HCT116 (cell line): ENCODE measurements around the gene HES5. TPM values are rescaled to one million over a fixed set of nuclear protein-coding genes. Genes with fewer than 3 reads are reported as not detected.

ENCODE experiments used
- ATAC-seq: fragments of 200-7000 bp; cut with Tn5 transposase; 2 replicates; pipeline ENCODE4 v1.9.1; 2020; ENCODE audit warnings: mild to moderate bottlenecking, moderate library complexity
- BruUV-seq: library from RNA; stranded (reverse); fragments of 400-500 nt; replicated peaks from 2 replicates; lab custom pipeline; 2021; lab: Mats Ljungman, UMichigan
- CTCF ChIA-PET: fragments of 300-600 bp; sonication (Branson Sonifier 250); formaldehyde crosslinking; loops from one replicate; lab custom pipeline; 2021; ENCODE audit warnings: antibody characterized with exemption; lab: Charles Lee
- POLR2A ChIA-PET: fragments of 300-600, 350-600 bp; sonication (Branson Sonifier 250); formaldehyde crosslinking; loops from one replicate; lab custom pipeline; 2021; ENCODE audit warnings: antibody characterized with exemption; lab: Charles Lee
- RAD21 ChIA-PET, 2 experiments: fragments of 300-600 bp; sonication (Branson Sonifier 250); formaldehyde crosslinking; loops; one replicate each; lab custom pipeline; 2023; ENCODE audit warnings: low total read pairs in 2 of 2; ENCODE audit not compliant: uncharacterized antibody in 2 of 2, unreplicated experiment in 2 of 2, low non-redundant PET in 1 of 2; lab: Charles Lee
- DNase-seq: peaks from one replicate; pipeline ENCODE4 v3.0.0-alpha.2; 2010; ENCODE audit warnings: low read depth, low spot score
- H2AFZ ChIP-seq: fragments of 200-600 bp; shearing (Covaris generic), sonication (generic); 2 replicates; pipeline ENCODE4 v1.6.1; 2017; ENCODE audit warnings: low read depth, mixed run types, mixed read lengths, antibody characterized with exemption, low read length; ENCODE audit not compliant: poor library complexity, severe bottlenecking
- H3K27ac ChIP-seq: 2 replicates; pipeline ENCODE4 v1.5.1; 2012; ENCODE audit warnings: low read depth, low read length
- H3K27me3 ChIP-seq: fragments of 200-600 bp; sonication (generic); 2 replicates; pipeline ENCODE4 v1.6.1; 2016; ENCODE audit warnings: mixed run types, low read length, mixed read lengths; ENCODE audit not compliant: insufficient read depth
- H3K36me3 ChIP-seq, 2 experiments: fragments of 200-500 bp in 1 of 2; fragments of 200-600 bp in 1 of 2; sonication (Bioruptor generic) in 1 of 2; sonication (generic) in 1 of 2; 2 replicates each; pipeline versions ENCODE4 v1.5.1 to v1.6.1; 2014 to 2016; ENCODE audit warnings: low read length in 2 of 2, inconsistent platforms in 1 of 2, mixed read lengths in 1 of 2, mixed run types in 1 of 2; ENCODE audit not compliant: insufficient read depth in 2 of 2, control insufficient read depth in 1 of 2
- H3K4me1 ChIP-seq, 2 experiments: fragments of 200-600 bp in 1 of 2; sonication (generic) in 1 of 2; 2 replicates each; pipeline versions ENCODE4 v1.5.1 to v1.6.1; 2012 to 2017; ENCODE audit warnings: low read length in 2 of 2, inconsistent platforms in 1 of 2, mild to moderate bottlenecking in 1 of 2, mixed read lengths in 1 of 2, mixed run types in 1 of 2, moderate library complexity in 1 of 2; ENCODE audit not compliant: insufficient read depth in 2 of 2, control insufficient read depth in 1 of 2
- H3K4me2 ChIP-seq: fragments of 200-600 bp; sonication (generic); 2 replicates; pipeline ENCODE4 v1.6.1; 2017; ENCODE audit warnings: mixed run types, low read length, mixed read lengths
- H3K4me3 ChIP-seq, 2 experiments: fragments of 200-600 bp in 1 of 2; sonication (generic) in 1 of 2; replicated peaks in 1 of 2; 2 replicates each; pipeline ENCODE4 v1.5.1; 2011 to 2016; ENCODE audit warnings: low read length in 2 of 2, control low read depth in 1 of 2, low read depth in 1 of 2, mild to moderate bottlenecking in 1 of 2, mixed read lengths in 1 of 2, mixed run types in 1 of 2
- H3K79me2 ChIP-seq: fragments of 200-600 bp; sonication (generic); 2 replicates; pipeline ENCODE4 v1.6.1; 2017; ENCODE audit warnings: mild to moderate bottlenecking, mixed run types, low read length, moderate library complexity, mixed read lengths; ENCODE audit not compliant: insufficient read depth
- H3K9ac ChIP-seq: fragments of 200-600 bp; sonication (generic); 2 replicates; pipeline ENCODE4 v1.6.1; 2016; ENCODE audit warnings: low read length, mixed read lengths
- H3K9me2 ChIP-seq: fragments of 200-600 bp; sonication (generic), shearing (Covaris generic); 2 replicates; pipeline ENCODE4 v1.6.1; 2017; ENCODE audit warnings: mixed run types, mild to moderate bottlenecking, moderate library complexity; ENCODE audit not compliant: insufficient read depth
- H3K9me3 ChIP-seq, 2 experiments: fragments of 200-500 bp in 1 of 2; fragments of 200-600 bp in 1 of 2; sonication (Bioruptor generic) in 1 of 2; sonication (generic) in 1 of 2; 2 replicates each; pipeline ENCODE4 v1.6.1; 2014 to 2017; ENCODE audit warnings: low read length in 2 of 2, mixed read lengths in 2 of 2, inconsistent platforms in 1 of 2, low read depth in 1 of 2, mild to moderate bottlenecking in 1 of 2, mixed run types in 1 of 2, moderate library complexity in 1 of 2; ENCODE audit not compliant: control insufficient read depth in 1 of 2, insufficient read depth in 1 of 2
- H4K20me1 ChIP-seq: fragments of 200-600 bp; sonication (generic), shearing (Covaris generic); 2 replicates; pipeline ENCODE4 v1.6.1; 2017; ENCODE audit warnings: mixed run types, mild to moderate bottlenecking, moderate library complexity; ENCODE audit not compliant: insufficient read depth
- CBX3 ChIP-seq: IDR thresholded peaks from 2 replicates; pipeline ENCODE4 v1.6.1; 2012; ENCODE audit warnings: low read depth
- FOSL1 ChIP-seq: IDR thresholded peaks from 2 replicates; pipeline ENCODE4 v1.6.1; 2012; ENCODE audit warnings: low read depth
- JUND ChIP-seq: IDR thresholded peaks from 2 replicates; pipeline ENCODE4 v1.6.1; 2012
- POLR2AphosphoS5 ChIP-seq: IDR thresholded peaks from 2 replicates; pipeline ENCODE4 v1.6.1; 2011; ENCODE audit warnings: mild to moderate bottlenecking, low read depth, low read length, moderate library complexity
- RAD21 ChIP-seq: IDR thresholded peaks from 2 replicates; pipeline ENCODE4 v1.6.1; 2012; ENCODE audit warnings: low read depth, mild to moderate bottlenecking
- SIN3A ChIP-seq: IDR thresholded peaks from 2 replicates; pipeline ENCODE4 v1.6.1; 2012; ENCODE audit warnings: low read depth
- SP1 ChIP-seq: IDR thresholded peaks from 2 replicates; pipeline ENCODE4 v1.6.1; 2012; ENCODE audit warnings: low read depth
- TCF7L2 ChIP-seq: IDR thresholded peaks from 2 replicates; pipeline ENCODE4 v1.7.0; 2011; ENCODE audit warnings: borderline replicate concordance, inconsistent platforms; ENCODE audit not compliant: insufficient read depth, insufficient read length; ENCODE audit errors: extremely low read depth
- ZFX ChIP-seq: fragments of 450-650 bp; IDR thresholded peaks from 2 replicates; pipeline ENCODE4 v1.6.1; 2017
- intact Hi-C: fragments of 100-400 bp; cut with micrococcal nuclease; formaldehyde crosslinking; loops from 2 replicates; pipeline ENCODE4 v1.10.0; 2022
- total RNA-seq: library from RNA; stranded (reverse); gene quantifications from one replicate; pipeline ENCODE4 v1.2.1, GENCODE V29; 2021; ENCODE audit not compliant: unreplicated experiment

Gene HES5
- total RNA-seq, 1 experiment from 2014 or later: not detected

DNA sequence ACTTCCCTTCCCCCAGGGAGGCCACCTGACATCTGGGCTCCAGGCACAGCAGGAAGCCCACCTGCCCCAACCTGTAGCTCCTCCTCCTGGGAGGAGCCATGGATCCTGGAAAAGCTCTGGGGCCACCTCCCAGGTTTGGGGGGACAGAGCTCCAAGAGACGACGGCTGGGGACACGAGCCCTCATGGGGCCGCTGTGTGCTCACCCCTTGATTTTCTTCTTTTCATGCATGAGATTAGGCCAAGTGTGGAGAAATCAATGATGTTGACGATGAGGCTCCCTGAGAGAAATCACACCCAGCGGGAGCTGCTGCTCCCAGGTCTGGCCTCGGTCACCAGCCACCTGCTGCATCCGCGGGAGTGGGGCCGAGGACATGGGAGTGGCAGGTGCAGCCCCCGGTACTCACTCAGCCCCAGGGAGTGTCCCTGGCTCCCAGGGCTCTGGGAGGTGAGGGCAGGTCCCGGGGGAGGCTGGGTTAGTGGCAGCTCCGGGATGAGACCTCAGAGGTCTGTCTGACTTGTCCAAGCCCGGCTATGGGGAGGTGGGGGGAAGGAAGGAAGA is 34.8 kb upstream of the HES5 start:
- Histone ChIP-seq H3K9ac (no peak overlapping the region), H3K9me2 (no peaks in the 10 kb centered on the region), H4K20me1 (no peaks in the 10 kb centered on the region), H3K27me3 (no peaks in the 10 kb centered on the region), H3K4me3 (no peak overlapping the region), H3K27ac (no peak overlapping the region), H2AFZ (no peak overlapping the region), H3K79me2 (no peaks in the 10 kb centered on the region), H3K36me3 (no peaks in the 10 kb centered on the region), H3K4me2 (no peak overlapping the region), H3K4me1 (no peaks in the 10 kb centered on the region), H3K9me3 (no peaks in the 10 kb centered on the region)
- no TSS peak for BruUV-seq
- POLR2A ChIA-PET: no interaction called here
- CTCF ChIA-PET: no interaction called here
- TF ChIP-seq POLR2AphosphoS5 (no peak), JUND (no peak), TCF7L2 (no peak), SIN3A (no peak), FOSL1 (no peak), RAD21 (no peak)
- DNase-seq: no peak
- RAD21 ChIA-PET: no interaction called here
- intact Hi-C loops: no loop called here
- no peak for ATAC-seq

DNA sequence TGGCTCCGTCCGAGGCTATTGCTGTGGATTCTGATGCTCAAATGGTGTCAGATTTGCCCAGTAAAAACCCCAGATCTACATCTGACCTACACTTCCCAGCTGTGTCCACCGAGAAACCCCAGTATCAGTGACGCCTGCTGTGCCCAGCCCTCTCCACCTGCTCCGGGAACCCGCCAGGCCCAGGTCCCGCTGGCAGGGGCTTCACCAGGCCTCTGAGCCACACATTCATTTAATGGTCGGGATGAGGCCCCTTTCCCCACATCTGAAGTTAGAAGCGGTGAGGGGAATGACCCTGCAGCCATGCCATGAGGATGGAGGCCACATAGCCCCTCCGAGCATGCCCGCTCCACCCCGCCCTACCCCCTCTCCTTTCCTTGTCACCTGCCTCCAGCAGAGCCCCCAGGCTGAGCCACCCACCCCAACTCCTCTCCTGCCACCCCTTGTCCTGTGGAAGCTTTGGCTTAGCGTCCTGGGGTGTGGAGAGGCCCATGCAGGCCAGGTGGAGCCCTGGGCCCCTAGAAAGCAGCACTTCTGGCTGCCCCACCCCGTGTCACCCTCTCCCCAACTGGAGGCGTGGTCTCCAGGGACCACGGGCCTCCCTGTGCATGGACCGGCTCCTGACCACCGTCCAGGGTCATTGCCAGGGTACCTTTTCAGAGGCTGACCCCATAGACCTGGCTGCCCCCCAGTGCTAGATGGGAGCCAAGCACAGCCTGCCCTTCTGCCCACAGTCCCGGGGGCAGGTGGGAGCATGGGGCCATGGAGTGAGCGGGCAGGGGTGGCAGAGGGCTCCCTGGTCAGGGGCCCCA is 34.1 kb upstream of the HES5 start:
- Histone ChIP-seq H3K4me1 (no peaks in the 10 kb centered on the region), H3K27me3 (no peaks in the 10 kb centered on the region), H3K36me3 (no peaks in the 10 kb centered on the region), H3K4me3 (no peak overlapping the region), H2AFZ (no peak overlapping the region), H3K4me2 (no peak overlapping the region), H3K9me2 (no peaks in the 10 kb centered on the region), H3K9me3 (no peaks in the 10 kb centered on the region), H3K27ac (no peak overlapping the region), H3K9ac (no peak overlapping the region), H3K79me2 (no peaks in the 10 kb centered on the region), H4K20me1 (no peaks in the 10 kb centered on the region)
- ATAC-seq: no peak
- POLR2A ChIA-PET: no interaction called here
- TF ChIP-seq ZFX (no peak), CBX3 (no peak), SIN3A (no peak), SP1 (no peak)
- DNase-seq: no peak
- RAD21 ChIA-PET: no interaction called here
- no TSS peak for BruUV-seq
- intact Hi-C loops: no loop called here
- CTCF ChIA-PET: no interaction called here
